Glutamatergic neuron (in vitro differentiated cells): ENCODE measurements around the gene DOP1A. TPM values are rescaled to one million over a fixed set of nuclear protein-coding genes. Genes with fewer than 3 reads are reported as not detected.

ENCODE experiments used
- DNase-seq: peaks from one replicate; pipeline ENCODE4 v3.0.0; 2022
- H3K27ac Mint-ChIP-seq: one replicate; pipeline ENCODE4 v1.8.0; 2020; ENCODE audit warnings: mild to moderate bottlenecking, mixed read lengths, inconsistent platforms; ENCODE audit not compliant: unreplicated experiment
- H3K27me3 Mint-ChIP-seq: one replicate; pipeline ENCODE4 v1.8.0; 2020; ENCODE audit warnings: mild to moderate bottlenecking, moderate library complexity, mixed read lengths, inconsistent platforms; ENCODE audit not compliant: unreplicated experiment
- H3K36me3 Mint-ChIP-seq: one replicate; pipeline ENCODE4 v1.8.0; 2020; ENCODE audit warnings: mild to moderate bottlenecking, mixed read lengths, inconsistent platforms; ENCODE audit not compliant: unreplicated experiment
- H3K4me1 Mint-ChIP-seq: one replicate; pipeline ENCODE4 v1.8.0; 2020; ENCODE audit warnings: mild to moderate bottlenecking, low read depth, mixed read lengths, inconsistent platforms; ENCODE audit not compliant: unreplicated experiment
- H3K4me3 Mint-ChIP-seq: one replicate; pipeline ENCODE4 v1.8.0; 2020; ENCODE audit warnings: mild to moderate bottlenecking, mixed read lengths, inconsistent platforms; ENCODE audit not compliant: unreplicated experiment
- H3K9me3 Mint-ChIP-seq: one replicate; pipeline ENCODE4 v1.8.0; 2020; ENCODE audit warnings: mild to moderate bottlenecking, moderate library complexity, mixed read lengths, inconsistent platforms; ENCODE audit not compliant: unreplicated experiment
- CTCF ChIP-seq: fragments of 200-600 bp; sonication (generic); IDR thresholded peaks from one replicate; pipeline ENCODE4 v1.5.0; 2021; ENCODE audit not compliant: partially characterized antibody, unreplicated experiment
- total RNA-seq: library from RNA; stranded (reverse); fragmentation: NEBNext Ultra II Directional; extraction: Animal tissue kit (Norgen Biotek cat#: 25700); gene quantifications from one replicate; pipeline ENCODE4 v1.2.1, GENCODE V29; 2021; ENCODE audit not compliant: unreplicated experiment

The DOP1A gene
- total RNA-seq, 1 donor from 2014 or later: 40.8 TPM

DNA sequence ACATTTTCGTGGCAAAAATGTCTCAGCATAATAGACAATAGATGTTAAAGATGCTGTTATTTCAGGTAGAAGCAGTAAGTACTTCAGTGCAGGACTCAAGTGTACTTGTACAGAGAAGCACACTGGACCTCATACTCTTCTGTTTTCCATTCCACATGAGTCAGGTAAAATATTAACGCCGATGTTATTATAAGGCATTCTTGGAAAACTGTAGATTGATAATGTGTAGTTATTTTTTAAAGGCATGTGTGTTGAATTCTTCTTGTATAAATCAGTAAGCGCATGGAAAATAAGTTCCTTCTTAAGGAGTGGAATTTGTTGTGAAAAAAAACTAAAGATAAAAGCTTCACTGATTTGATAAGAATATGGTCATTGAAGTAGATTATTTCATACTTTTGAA, 45.8 kb downstream of the DOP1A start:
- H3K27me3 Mint-ChIP-seq: no peaks in the 10 kb centered on the region
- H3K4me1 Mint-ChIP-seq: no peaks in the 10 kb centered on the region
- no peak overlapping the region for H3K27ac Mint-ChIP-seq
- H3K9me3 Mint-ChIP-seq: no peaks in the 10 kb centered on the region
- no peak for DNase-seq
- H3K4me3 Mint-ChIP-seq: no peak overlapping the region
- no peak for TF ChIP-seq CTCF
- H3K36me3 Mint-ChIP-seq: no peaks in the 10 kb centered on the region

GRCh38 chr6:83114164-83114563, 46.7 kb downstream of the DOP1A start:
- H3K4me3 Mint-ChIP-seq: no peak overlapping the region
- no peaks in the 10 kb centered on the region for H3K9me3 Mint-ChIP-seq
- no peak for TF ChIP-seq CTCF
- H3K27me3 Mint-ChIP-seq: no peaks in the 10 kb centered on the region
- H3K4me1 Mint-ChIP-seq: no peaks in the 10 kb centered on the region
- no peak overlapping the region for H3K27ac Mint-ChIP-seq
- no peak for DNase-seq
- H3K36me3 Mint-ChIP-seq: no peaks in the 10 kb centered on the region

DNA sequence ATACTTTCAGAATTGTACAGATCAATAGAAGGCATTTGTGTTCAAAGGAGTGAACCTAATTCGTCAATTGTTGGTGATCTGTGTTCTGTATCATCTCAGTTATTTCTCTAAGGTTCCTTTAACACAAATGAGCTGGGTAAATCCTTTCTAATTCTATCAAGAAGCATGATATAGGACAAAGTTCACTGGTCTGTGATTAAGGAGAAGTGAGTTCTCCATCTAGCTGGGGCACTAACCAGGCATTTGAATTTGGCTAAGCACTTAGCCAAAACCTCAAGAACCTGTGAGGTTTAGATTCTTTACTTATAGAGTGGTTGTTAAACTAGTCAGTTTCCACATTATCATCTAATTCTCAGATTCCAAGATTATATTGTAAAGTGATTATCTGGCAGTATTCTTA, 50.3 kb downstream of the DOP1A start:
- Mint-ChIP-seq H3K4me3 (no peak overlapping the region), H3K4me1 (no peaks in the 10 kb centered on the region), H3K27ac (no peak overlapping the region), H3K27me3 (no peaks in the 10 kb centered on the region), H3K9me3 (no peaks in the 10 kb centered on the region), H3K36me3 (no peaks in the 10 kb centered on the region)
- TF ChIP-seq CTCF: no peak
- DNase-seq: no peak

- no peak for DNase-seq
- Mint-ChIP-seq H3K27ac (no peak overlapping the region), H3K9me3 (no peaks in the 10 kb centered on the region), H3K36me3 (no peaks in the 10 kb centered on the region), H3K4me3 (no peak overlapping the region), H3K27me3 (no peaks in the 10 kb centered on the region), H3K4me1 (no peaks in the 10 kb centered on the region)
- no peak for TF ChIP-seq CTCF
Measured at GRCh38 chr6:83119742-83120300, 52.4 kb downstream of the DOP1A start.

DNA sequence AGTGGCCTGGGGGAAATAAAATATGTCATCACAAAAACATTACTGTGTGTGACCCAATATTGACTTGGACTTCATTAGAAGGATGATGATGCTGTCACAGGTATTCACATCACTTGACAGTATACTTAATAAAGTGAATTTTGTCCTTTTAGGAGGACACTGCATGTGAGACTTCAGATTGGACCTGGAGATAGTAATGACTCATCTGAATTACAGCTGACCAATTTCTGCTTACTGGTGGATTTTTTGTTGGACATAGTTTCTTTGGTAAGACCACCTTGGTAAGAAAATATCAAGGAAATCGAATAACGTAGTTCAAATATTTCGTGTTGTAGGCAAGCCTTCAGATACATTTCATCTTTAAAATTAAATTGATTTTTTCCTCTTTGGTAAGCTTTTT, 57.1 kb downstream of the DOP1A start:
- Mint-ChIP-seq H3K9me3 (no peaks in the 10 kb centered on the region), H3K4me3 (no peak overlapping the region), H3K27me3 (no peaks in the 10 kb centered on the region), H3K4me1 (no peaks in the 10 kb centered on the region), H3K27ac (no peak overlapping the region), H3K36me3 (no peaks in the 10 kb centered on the region)
- no peak for DNase-seq
- TF ChIP-seq CTCF: no peak
